Calu3 (cell line): ENCODE data around the gene ABCC2. TPM values are rescaled to one million over a fixed set of nuclear protein-coding genes. Genes with fewer than 3 reads are reported as not detected.
"Not testable (repeated sequence)": the region's sequence is repeated elsewhere in the genome, so short reads cannot be mapped to it uniquely, and the experiment has no call there.

Source experiments
- BruUV-seq: library from RNA; stranded (reverse); fragments of 400-500 nt; replicated peaks from 2 replicates; lab custom pipeline; 2021; lab: Mats Ljungman, UMichigan
- CTCF ChIA-PET: fragments of 300-600 bp; sonication (Branson Sonifier 250); formaldehyde crosslinking; loops from one replicate; lab custom pipeline; 2022; ENCODE audit warnings: antibody characterized with exemption; lab: Charles Lee
- DNase-seq: peaks from one replicate; pipeline ENCODE4 v3.0.0; 2022
- H3K27ac Mint-ChIP-seq: one replicate; pipeline ENCODE4 v1.8.0; 2022; ENCODE audit warnings: mixed read lengths; ENCODE audit not compliant: unreplicated experiment
- H3K27me3 Mint-ChIP-seq: one replicate; pipeline ENCODE4 v1.8.0; 2022; ENCODE audit warnings: mixed read lengths; ENCODE audit not compliant: unreplicated experiment
- H3K36me3 Mint-ChIP-seq: one replicate; pipeline ENCODE4 v1.8.0; 2022; ENCODE audit warnings: mild to moderate bottlenecking, moderate library complexity, mixed read lengths; ENCODE audit not compliant: insufficient read depth, unreplicated experiment
- H3K4me1 Mint-ChIP-seq: one replicate; pipeline ENCODE4 v1.8.0; 2022; ENCODE audit warnings: mild to moderate bottlenecking, low read depth, mixed read lengths; ENCODE audit not compliant: unreplicated experiment
- H3K4me3 Mint-ChIP-seq: one replicate; pipeline ENCODE4 v1.8.0; 2022; ENCODE audit warnings: mild to moderate bottlenecking, low read depth, moderate library complexity, mixed read lengths; ENCODE audit not compliant: unreplicated experiment
- H3K9me3 Mint-ChIP-seq: one replicate; pipeline ENCODE4 v1.8.0; 2022; ENCODE audit warnings: low read depth, mixed read lengths; ENCODE audit not compliant: unreplicated experiment
- intact Hi-C: fragments of 100-400 bp; cut with micrococcal nuclease; formaldehyde crosslinking; loops from one replicate; pipeline ENCODE4 v1.10.0; 2022; ENCODE audit not compliant: unreplicated experiment
- total RNA-seq: library from RNA; stranded (reverse); gene quantifications from 2 replicates; pipeline ENCODE4 v1.2.3, GENCODE V29; 2022
- TF ChIP-seq, protein P1 (sequence below): fragments of 200-600 bp; IDR thresholded peaks from one replicate; pipeline ENCODE4 v1.8.0; 2022; ENCODE audit warnings: antibody characterized with exemption; ENCODE audit not compliant: unreplicated experiment

ABCC2 gene
- total RNA-seq, 1 experiment from 2014 or later = 1.8 TPM

- Mint-ChIP-seq H3K4me3 (no peak overlapping the region), H3K27ac (no peak overlapping the region), H3K4me1 (peaks cover 5% of the 10 kb centered on the region), H3K36me3 (peaks cover 14% of the 10 kb centered on the region), H3K27me3 (no peaks in the 10 kb centered on the region), H3K9me3 (peaks cover 3% of the 10 kb centered on the region)
- no peak for DNase-seq
- intact Hi-C loops = no loop called here
- CTCF ChIA-PET = no interaction called here
- TF ChIP-seq, protein P1, sequence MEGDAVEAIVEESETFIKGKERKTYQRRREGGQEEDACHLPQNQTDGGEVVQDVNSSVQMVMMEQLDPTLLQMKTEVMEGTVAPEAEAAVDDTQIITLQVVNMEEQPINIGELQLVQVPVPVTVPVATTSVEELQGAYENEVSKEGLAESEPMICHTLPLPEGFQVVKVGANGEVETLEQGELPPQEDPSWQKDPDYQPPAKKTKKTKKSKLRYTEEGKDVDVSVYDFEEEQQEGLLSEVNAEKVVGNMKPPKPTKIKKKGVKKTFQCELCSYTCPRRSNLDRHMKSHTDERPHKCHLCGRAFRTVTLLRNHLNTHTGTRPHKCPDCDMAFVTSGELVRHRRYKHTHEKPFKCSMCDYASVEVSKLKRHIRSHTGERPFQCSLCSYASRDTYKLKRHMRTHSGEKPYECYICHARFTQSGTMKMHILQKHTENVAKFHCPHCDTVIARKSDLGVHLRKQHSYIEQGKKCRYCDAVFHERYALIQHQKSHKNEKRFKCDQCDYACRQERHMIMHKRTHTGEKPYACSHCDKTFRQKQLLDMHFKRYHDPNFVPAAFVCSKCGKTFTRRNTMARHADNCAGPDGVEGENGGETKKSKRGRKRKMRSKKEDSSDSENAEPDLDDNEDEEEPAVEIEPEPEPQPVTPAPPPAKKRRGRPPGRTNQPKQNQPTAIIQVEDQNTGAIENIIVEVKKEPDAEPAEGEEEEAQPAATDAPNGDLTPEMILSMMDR = no peak
- no TSS peak for BruUV-seq
These were observed 41.4 kb upstream of the ABCC2 start for GRCh38 chr10:99740933-99741559.

DNA sequence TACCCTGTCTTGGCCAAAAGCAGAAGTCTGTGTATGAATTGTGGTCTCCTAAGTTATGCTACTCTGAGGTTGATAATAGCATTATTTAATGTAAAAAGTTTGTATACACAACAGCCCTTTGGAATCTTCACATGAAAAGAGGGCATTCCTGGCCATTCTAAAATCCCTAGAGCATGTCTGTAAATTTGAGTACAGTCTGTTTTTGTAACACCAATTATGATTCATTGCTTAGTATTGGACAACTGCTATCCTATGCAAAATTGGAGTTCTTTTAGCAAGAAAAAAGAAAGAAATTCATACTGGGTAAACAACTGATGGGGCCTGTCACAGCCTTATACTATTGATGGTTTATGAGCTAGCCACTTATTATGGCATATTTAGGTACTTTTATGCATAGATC is 40.2 kb upstream of the ABCC2 start:
- BruUV-seq = no TSS peak
- Mint-ChIP-seq H3K4me1 (peaks cover 5% of the 10 kb centered on the region), H3K27ac (no peak overlapping the region), H3K9me3 (peaks cover 3% of the 10 kb centered on the region), H3K36me3 (peaks cover 14% of the 10 kb centered on the region), H3K4me3 (no peak overlapping the region), H3K27me3 (no peaks in the 10 kb centered on the region)
- intact Hi-C loops = no loop called here
- DNase-seq = no peak
- CTCF ChIA-PET = no interaction called here
- TF ChIP-seq, protein P1 = no peak

GRCh38 chr10:99742701-99743100 is 39.7 kb upstream of the ABCC2 start:
- peaks cover 5% of the 10 kb centered on the region for H3K4me1 Mint-ChIP-seq
- peaks cover 14% of the 10 kb centered on the region for H3K36me3 Mint-ChIP-seq

GRCh38 chr10:99743841-99744240 is 38.6 kb upstream of the ABCC2 start:
- DNase-seq = no peak
- Mint-ChIP-seq H3K4me3 (no peak overlapping the region), H3K9me3 (peaks cover 3% of the 10 kb centered on the region), H3K4me1 (peaks cover 5% of the 10 kb centered on the region), H3K27ac (no peak overlapping the region), H3K36me3 (peaks cover 14% of the 10 kb centered on the region), H3K27me3 (no peaks in the 10 kb centered on the region)
- BruUV-seq = no TSS peak
- intact Hi-C loops = no loop called here
- TF ChIP-seq, protein P1 = no peak
- CTCF ChIA-PET = interaction anchor here (0.9 kb wide), 1 partner anchor 11 kb away, joined by 3 read pairs; no protein-coding TSS in a partner anchor

More at GRCh38 chr10:99742701-99743100, 39.7 kb upstream of the ABCC2 start:
- peaks cover 3% of the 10 kb centered on the region for H3K9me3 Mint-ChIP-seq
- CTCF ChIA-PET = interaction anchor here (0.6 kb wide), 1 partner anchor 314 kb away, joined by 4 read pairs; no protein-coding TSS in a partner anchor
- no TSS peak for BruUV-seq
- intact Hi-C loops = no loop called here
- DNase-seq = no peak
- no peak overlapping the region for H3K4me3 Mint-ChIP-seq
- no peak overlapping the region for H3K27ac Mint-ChIP-seq
- H3K27me3 Mint-ChIP-seq = no peaks in the 10 kb centered on the region
- TF ChIP-seq, protein P1 = no peak

- H3K4me1 Mint-ChIP-seq, BruUV-seq, intact Hi-C loops, H3K27ac Mint-ChIP-seq, H3K9me3 Mint-ChIP-seq, CTCF ChIA-PET, H3K4me3 Mint-ChIP-seq, H3K36me3 Mint-ChIP-seq, DNase-seq, H3K27me3 Mint-ChIP-seq: not testable (repeated sequence)
These were observed 36.3 kb upstream of the ABCC2 start for GRCh38 chr10:99746166-99746565.
